Raji (cell line): Measurements from ENCODE around the gene SMIM21.

Source experiments
- POLR2A ChIP-seq: IDR thresholded peaks from 2 replicates; pipeline ENCODE4 v1.6.1; 2011; ENCODE audit warnings: low read depth, low read length, control low read depth; ENCODE audit not compliant: insufficient read depth

The SMIM21 gene

GRCh38 chr18:75406491-75407445, 20.7 kb downstream of the SMIM21 start:
- no peak for TF ChIP-seq POLR2A

DNA sequence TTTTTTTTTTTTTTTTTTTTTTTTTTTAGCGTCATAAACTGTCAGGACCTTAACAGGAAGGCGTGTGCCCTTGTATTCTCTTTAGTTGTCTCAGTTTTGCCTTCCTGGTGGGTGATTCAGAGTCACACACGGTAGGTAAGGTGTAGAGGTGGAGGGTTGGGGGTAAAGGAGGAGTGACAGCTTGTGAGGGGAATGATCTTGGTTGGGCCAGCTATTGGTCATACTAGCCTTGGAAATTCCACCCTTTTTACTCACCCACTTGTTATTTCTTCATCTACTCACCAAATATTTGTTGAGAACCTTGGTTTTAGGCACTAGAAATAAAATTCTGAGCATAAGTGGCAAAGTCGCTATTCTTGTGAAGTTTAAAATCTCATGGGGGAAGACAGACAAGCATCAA, 22.2 kb downstream of the SMIM21 start:
- TF ChIP-seq POLR2A = no peak

GRCh38 chr18:75400366-75400765, 27.1 kb downstream of the SMIM21 start:
- no peak for TF ChIP-seq POLR2A

DNA sequence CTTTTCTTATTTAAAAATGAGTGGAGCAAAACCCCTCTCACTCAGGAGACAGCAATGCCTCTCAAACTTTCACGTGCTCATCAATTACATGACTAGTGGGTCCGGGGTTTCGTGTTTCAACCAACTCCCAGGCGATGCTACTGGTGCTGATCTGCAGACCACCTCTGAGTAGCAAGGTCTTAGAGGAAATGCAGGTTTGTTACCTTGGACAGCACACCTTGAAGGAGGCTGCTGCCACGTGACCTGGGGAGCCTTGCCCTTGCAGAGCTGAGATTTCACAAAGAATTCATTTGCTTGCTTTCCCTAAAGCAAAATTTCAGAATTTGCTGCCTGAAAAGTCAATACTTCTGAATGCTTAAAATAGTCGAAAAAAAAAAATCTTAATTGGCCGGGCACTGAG, 32.4 kb downstream of the SMIM21 start:
- no peak for TF ChIP-seq POLR2A

- no peak for TF ChIP-seq POLR2A
Observed at GRCh38 chr18:75393721-75394120, 33.8 kb downstream of the SMIM21 start.

- TF ChIP-seq POLR2A = no peak
Observed at GRCh38 chr18:75392226-75392578, 35.3 kb downstream of the SMIM21 start.

DNA sequence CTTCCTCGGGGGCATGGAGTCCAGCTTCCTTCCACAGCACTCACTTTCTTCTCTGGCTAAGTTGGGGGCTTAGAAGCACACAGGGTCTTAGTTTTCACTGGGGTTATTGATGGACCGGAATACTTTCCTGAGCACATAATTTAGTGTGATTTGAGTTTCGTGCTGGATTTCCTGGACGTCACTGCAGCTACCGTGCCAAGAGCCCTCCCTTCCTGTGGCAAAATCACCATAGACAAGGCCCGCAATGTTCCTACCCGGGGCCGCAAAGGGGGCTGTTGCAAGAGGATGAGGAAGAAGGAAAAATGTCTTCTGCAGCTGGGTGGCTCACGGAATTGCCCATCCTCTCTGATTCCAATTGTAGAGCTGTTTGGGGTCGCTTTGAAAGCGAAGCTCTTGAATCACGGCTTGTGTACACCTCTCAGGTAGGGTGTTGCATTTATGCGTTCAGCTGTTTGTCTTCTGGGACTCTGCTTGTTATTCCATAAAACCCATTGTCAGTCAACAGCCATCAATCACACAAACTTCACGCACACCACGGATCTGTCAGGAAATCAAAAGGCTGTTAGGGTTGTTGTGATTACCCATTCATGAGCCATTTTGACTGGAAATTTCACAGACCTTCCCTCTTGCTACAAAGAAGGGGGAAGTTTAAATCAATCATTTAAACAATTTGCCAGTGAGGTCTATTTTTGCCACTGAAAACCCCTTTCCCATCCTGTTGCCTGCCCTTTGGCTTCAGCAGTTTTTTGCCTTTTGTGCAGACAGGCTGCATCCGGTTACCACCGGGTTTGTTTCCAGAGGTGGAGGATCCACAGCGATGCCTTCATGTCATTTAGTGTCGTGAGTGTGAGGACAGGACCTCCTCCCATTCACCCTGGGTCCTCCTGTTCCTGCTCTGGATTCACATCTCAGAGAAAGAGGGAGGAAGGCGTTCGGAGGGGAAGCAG, 36.0 kb downstream of the SMIM21 start:
- no peak for TF ChIP-seq POLR2A

GRCh38 chr18:75390854-75391253, 36.6 kb downstream of the SMIM21 start:
- no peak for TF ChIP-seq POLR2A

GRCh38 chr18:75384144-75384543, 43.4 kb downstream of the SMIM21 start:
- no peak for TF ChIP-seq POLR2A

DNA sequence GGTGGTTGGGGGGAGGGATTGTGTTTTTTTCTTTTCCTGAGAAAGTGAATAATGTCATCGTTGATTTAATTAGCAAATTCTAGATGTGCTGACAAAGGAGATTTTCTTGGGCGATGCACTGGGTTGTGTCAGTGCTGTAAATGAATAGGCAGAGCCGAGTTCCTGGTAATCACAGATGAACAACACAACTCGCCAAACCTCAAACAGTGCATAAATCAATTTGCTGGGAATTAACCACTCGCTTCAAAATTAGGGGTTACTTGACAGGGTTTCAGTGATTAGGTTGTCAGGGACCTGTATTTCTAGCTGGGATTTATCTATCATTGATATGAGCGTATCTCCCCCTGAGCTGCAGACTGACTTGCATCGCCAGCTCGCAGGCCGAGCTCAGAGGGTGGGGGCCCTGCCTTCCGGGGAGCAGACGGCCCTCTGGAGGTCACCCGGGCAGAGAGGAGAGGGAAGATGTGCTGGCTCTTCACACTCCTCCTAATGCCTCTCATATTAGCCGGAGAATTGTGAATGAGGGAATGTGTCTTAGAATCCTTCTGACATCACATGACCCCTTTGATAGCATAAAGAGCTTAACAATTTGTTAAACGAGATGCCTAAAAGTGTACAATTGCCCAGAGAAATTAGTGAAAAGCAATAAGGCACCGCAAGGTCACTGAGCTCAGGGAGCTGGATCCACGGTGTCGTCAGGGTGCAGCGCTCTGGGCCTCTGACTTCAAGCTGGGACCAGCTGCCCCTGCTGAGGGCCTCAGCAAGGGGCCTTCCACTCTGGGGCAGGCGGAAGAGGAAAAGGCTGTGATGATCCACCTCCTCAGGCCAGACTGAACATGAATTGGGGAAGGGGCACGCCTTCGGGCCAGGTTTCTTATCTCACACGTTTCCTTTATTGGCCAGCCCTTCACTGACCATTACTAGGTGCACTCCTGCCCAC, 48.9 kb downstream of the SMIM21 start:
- no peak for TF ChIP-seq POLR2A

DNA sequence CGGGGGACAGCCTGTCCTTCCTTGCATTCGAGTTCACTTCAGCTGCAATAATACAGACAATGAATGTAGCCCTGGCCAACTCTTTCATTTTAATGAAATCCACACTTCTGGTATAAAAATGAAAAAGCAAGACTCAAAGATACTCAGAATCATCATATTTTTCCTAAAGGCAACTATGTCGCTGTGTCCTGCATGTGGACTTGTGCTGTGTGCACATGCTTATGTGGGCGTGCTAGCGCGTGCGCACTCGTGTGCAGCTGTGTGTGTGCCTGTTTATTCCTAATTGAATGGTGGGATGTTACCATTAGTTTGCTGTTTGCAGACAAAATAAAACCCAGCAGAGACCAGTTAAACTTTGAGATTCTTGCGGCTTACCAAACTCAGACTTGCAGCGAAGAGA, 49.6 kb downstream of the SMIM21 start:
- TF ChIP-seq POLR2A = no peak

GRCh38 chr18:75377258-75377657, 50.2 kb downstream of the SMIM21 start:
- TF ChIP-seq POLR2A = no peak

DNA sequence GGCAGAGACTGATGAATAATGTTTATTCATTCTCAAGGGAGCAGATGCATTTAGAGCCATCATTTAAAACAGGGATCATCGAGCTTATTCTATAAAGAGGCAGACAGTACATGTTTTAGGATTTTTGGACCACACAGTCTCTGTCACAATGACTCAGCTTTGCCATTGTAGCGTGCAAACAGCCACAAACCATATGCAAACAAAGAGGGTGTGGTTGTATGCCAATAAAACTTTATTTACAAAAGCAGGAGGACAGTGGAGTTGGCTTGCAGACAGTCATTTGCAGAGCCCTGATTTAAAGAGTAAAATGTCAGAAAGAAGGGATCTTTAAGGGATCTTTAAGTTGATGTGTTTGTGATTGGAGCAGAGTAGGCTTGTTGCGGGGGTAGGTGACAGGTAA, 51.5 kb downstream of the SMIM21 start:
- no peak for TF ChIP-seq POLR2A

DNA sequence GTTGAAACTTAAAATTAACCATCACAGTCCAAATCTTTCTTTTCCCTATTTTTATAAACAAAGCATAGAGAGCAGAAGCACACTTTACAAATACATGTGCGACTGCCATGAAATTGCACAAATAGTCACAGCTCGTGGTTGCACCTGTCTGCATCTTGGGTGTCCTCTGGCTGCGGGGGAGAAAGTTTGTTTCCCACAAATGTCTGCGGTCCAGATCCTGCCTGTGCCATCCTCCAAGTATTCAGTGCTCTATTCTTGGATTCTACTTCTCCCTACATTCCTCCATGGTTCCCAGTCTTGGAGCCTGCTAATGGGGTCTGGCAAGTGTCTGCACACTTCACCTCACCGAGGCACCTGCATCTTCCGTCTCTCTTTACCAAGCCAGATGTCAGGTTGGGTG, 52.2 kb downstream of the SMIM21 start:
- no peak for TF ChIP-seq POLR2A

GRCh38 chr18:75374466-75374865, 53.0 kb downstream of the SMIM21 start:
- TF ChIP-seq POLR2A = no peak

DNA sequence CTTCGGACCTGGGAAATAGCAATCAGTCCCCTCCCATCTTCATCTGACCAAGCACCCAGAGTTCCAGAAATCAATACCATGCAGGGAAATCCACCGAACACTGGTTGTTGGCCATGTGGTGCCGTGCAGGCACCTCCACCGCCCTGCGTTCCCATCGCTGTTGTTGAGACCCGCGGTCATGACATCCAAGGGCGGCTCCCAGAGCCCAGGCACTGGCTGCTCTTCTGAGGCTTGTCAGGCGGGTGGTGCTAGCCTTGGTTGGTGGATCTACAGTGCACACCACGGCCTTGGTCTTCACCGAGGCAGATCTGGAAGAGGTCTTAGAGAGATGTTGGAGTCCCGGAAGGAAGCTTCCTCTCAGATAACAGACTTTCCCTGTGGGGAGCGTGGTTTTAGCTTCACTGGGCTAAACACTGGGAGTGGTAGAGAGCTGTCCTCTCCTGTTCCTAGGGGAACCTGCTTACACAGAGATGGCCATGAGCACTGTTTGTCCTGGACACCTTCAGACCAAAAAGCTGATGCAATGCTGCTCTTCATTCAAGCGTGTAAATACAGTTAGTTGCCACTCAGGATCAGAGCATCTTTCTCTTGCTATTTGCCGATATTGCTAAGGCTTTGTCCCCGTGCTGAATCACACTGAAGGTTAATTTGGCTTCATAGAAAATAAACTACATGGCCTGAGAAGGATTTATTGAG, 58.3 kb downstream of the SMIM21 start:
- TF ChIP-seq POLR2A = no peak
